ENCODE results near the gene LPP.

Gene LPP

DNA sequence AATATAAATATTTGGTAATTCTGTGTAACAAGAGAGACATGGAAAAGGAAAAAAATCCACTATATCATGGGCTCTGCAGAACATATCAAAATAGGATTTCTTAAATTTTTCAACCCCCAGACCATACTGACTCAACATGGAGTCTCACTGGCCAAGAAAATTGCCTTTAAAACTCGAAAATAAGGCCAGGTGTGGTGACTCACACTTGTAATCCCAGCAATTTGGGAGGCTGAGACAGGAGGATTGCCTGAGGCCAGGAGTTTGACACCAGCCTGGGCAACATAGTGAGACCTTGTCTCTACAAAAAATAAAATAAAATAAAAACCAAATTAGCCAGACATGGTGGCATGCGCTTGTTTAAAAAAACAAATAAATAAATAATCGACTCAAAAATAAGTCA is 723.4 kb downstream of the LPP start:
- no peak for DNase-seq (ENCODE audit: low read depth)

- DNase-seq (ENCODE audit: low read depth) = no peak
Observed at GRCh38 chr3:188878076-188878475, 724.1 kb downstream of the LPP start.

- DNase-seq (ENCODE audit: low read depth) = no peak
Observed at GRCh38 chr3:188881954-188882641, 728.1 kb downstream of the LPP start.

GRCh38 chr3:188884299-188885043 is 730.5 kb downstream of the LPP start:
- no peak for DNase-seq (ENCODE audit: low read depth)

- no peak for DNase-seq (ENCODE audit: low read depth)
Observed at GRCh38 chr3:188888321-188889053, 734.5 kb downstream of the LPP start.

DNA sequence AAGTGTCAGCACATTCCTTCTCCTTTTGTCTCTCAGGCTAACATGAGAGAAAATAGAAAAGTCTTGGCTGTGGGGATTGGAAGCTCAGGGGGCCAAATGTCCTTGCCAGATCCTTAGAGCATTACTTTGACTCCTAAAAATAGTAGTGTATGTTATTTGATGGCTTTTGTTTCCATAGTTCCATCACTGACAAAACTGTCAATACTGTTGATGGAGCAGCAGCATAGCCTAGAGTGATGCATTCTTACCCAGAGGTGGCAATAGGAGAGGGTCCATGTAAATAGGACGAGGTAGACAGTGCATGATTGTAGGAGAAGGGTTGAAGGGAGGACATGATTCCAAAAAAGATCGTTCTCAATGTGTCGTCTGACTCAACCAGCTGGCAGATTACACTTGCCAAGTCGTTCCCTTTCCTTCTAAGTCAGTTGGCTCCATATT is 735.1 kb downstream of the LPP start:
- DNase-seq (ENCODE audit: low read depth) = no peak

DNA sequence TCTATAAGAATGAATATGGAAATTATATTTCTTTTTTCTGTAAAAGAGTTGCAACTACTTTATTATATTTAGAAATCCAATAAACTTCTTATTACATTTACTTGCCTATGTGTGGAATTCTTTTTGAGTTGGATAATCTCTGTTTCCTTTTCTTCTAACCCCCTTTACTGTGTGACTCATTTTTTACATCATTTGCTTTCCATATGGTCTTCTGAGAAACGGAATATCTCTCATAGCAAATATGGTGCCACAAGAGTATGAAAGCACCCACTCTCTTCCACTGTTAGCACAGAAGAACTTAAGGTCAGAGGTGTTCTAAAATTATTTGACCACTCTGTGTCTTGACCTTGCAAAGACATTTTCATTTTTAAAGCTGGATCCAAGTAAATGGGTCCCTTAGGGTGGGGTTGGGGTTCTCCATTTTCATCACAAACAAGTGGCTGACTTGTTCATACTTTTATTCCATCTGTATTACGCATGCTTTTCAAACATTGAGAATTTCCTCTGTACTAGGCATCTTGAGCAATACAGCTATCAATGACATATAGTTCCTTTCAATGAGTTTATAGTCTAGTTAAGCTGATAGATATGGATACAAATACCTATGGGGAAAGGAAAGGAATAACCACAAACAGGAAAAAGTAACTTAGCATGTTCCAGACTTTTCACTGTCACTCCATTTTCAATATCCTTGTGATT is 736.8 kb downstream of the LPP start:
- no peak for DNase-seq (ENCODE audit: low read depth)

GRCh38 chr3:188899881-188900280 is 745.9 kb downstream of the LPP start:
- no peak for DNase-seq (ENCODE audit: low read depth)

DNA sequence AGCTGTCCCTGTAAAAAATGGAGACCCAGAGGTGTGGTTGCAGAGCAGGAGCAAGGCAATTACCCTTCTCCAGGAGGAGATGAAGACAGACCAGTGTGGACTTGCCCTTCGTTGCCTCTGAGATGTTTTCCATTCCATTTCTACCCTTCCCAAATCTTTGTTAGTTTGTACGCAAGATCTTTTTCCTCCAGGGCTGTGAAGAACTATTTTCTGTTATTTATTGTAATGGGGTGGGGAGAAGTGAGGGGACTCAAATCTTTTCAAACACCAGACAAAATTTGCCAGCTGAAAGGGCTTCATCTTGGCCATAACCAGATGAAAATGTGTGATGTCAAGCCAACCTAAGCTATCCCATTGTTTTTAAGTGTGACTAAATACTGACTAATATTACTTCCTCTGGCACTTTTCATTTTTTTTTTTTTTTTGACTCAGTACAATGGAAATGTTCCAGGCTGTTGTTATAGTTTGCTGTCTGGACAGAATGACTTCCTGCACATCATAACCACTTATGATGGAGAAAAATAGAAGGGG is 746.5 kb downstream of the LPP start:
- peak; percentile 61 for DNase-seq (ENCODE audit: low read depth)

DNA sequence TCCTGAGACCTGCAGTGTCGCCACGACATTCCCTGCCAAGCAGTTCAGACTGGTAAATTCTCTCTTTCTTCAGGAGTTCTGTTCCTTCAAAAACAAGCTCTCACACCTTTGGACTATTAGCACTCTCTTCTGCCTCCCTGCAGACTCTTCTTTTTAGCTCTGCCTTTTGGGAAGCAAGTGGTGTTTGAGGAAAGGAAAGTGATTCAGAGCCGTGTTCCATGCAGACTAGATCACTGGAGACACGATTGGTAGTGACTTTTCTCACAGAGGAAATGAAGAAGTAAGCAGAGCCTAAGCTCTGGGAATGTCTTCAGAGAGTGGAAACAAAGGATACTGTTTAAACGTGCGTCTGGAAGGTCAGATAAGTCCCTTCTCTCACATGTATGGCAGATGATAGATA is 747.2 kb downstream of the LPP start:
- DNase-seq (ENCODE audit: low read depth) = no peak

DNA sequence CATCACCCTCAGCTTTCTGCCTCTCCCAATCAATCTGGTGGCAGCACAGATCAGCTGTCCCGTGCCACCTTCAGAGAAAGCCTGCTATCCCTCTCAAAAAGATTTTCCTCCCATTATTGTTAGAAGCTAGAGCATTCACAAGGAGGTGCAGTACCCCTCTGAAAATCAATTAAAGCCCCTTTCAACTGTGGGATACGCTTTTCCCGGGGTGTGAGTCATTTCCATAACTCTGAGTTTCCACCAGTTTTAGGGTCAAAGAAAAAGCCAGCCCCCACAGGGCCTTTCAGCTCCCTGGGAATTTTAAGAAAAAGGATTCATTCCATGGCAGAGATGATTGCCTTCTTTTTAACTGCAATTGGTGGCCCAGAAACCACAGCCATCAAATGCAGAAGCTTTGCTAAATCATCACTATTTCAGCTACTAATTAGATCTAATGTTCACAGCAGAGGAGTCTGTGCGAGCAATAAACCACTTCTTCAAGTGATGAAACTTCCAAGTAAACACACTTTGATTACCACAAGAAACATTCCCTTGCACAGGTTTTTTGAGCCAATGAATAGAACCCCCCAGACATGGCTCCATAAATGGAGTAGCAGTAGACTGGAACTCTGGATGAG is 747.8 kb downstream of the LPP start:
- DNase-seq (ENCODE audit: low read depth) = no peak

GRCh38 chr3:188904670-188905069 is 750.7 kb downstream of the LPP start:
- DNase-seq (ENCODE audit: low read depth) = no peak

DNA sequence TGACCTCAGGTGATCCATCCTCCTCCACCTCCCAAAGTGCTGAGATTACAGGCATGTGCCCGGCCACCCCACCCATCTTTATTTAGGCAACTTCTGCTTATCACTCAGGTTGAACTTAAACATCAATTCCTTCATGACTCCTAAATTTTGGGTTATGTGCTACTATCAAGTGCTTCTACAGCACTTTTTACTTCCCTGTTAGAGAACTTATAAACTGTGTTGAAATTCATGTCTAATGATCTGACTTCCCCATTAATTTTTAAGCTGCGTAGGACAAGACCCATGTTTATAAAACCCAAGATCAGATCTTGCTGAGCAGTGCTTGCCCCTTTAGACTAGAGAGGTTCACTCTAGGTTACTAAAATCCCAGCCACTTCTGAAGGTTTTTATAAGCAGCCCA is 751.6 kb downstream of the LPP start:
- no peak for DNase-seq (ENCODE audit: low read depth)

DNA sequence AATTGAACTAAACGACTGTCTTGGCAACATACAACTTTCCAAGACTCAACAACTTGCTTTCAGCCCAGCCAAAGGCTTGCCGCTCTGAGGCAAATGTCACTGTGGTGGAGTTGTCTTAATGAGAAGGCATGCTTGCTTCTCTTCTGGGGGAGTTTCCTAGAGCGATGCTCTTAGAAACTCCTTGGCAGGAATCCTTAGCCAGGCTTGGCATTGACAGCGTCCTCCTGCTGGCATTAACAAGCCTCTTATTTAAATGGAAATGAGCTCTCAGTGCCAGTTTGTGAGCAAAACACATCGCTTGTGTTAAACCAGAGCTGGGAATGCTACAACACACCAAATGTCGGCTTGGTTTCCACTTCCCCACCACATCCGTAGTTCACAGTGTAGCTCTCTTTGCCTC is 752.3 kb downstream of the LPP start:
- DNase-seq (ENCODE audit: low read depth) = no peak

- DNase-seq (ENCODE audit: low read depth) = no peak
Observed at GRCh38 chr3:188908002-188908850, 754.3 kb downstream of the LPP start.

- DNase-seq (ENCODE audit: low read depth) = no peak
Observed at GRCh38 chr3:188911026-188911850, 757.3 kb downstream of the LPP start.

- DNase-seq (ENCODE audit: low read depth) = no peak
Observed at GRCh38 chr3:188913084-188913483, 759.1 kb downstream of the LPP start.

DNA sequence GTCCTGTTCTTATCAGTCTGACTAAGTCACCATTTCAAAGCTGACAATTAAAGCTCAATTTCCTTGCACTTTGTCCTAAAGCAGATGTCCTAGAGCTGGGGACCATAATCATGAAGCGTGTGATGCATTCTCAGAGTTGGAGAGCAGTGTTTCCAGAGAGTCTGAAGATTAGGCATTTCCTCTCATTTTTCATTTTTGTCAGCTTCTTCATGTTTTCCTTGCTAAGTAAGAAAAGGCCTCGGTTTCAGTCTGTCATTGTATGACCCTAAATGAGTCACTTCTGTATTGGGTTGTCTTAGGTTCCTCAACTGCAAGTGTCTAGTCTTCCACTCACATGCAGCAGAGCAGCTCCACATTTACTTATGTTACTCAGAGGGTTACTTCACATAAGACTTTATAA is 760.6 kb downstream of the LPP start:
- peak; percentile 39 for DNase-seq (ENCODE audit: low read depth)

DNA sequence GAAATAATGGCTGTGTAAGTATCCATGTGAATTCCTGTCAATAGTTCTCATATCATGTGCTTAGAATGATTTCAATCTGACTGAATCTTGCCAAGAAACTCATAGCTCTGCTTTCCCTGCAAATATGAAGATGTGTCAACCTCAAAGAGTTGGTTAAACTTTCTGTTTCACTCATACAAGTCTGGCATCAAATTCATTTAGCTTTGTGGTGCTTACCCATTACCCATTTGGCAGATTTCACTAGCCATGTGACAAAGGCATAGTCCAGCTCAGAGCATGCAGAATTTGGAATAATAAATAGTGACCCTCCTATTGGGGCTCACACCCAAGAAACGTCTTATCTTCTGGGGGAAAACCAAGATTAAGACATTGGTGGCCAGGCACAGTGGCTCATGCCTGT is 761.2 kb downstream of the LPP start:
- no peak for DNase-seq (ENCODE audit: low read depth)

- no peak for DNase-seq (ENCODE audit: low read depth)
Observed at GRCh38 chr3:188916934-188917401, 763.0 kb downstream of the LPP start.

All from GM04504 (cell line).